ENCODE results near the gene MBNL1. TPM values are rescaled to one million over a fixed set of nuclear protein-coding genes. Genes with fewer than 3 reads are reported as not detected.

Gene MBNL1
- total and polyA plus RNA-seq, 5 experiments from 2014 or later: 298 to 423 (median 370) TPM

DNA sequence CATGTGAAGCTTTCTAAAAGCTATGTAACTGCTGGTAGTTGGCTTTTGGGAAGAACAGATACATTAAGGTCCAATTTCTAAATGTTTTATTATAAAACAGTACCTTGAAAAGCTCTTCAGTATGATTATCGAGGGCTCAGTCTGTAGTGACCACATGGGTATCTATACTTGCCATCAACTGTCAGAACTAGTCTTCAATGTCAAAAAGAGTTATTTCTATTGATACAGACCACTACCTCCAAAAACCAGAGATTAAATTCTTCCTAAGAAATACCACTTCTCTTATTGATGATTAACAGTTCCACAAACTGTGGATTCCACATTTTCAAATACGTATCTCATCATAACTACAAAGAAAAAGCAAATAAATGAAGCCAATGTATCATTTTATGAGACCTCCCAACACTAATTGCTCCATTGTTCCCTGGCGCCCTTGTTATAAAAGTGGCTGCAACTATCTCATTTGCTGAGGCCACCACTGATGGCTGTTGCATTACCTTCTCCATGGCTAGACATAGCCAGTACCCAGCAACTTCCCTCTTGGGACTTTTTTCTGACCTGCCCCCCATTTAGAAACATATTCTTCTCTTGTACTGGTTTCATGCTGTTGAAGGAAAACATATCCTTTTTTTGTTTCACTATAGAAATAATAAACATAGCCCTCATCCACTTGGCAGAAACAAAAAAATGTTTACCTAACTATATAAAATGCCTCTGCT is 33.9 kb upstream of the MBNL1 start:
- peaks cover 35 to 76% (median 72%) of the 10 kb centered on the region in 4 donors for H3K4me1 Mint-ChIP-seq
- peak overlapping the region in 8 of 10 donors; percentile 9 to 64 (median 44) for H3K4me3 Mint-ChIP-seq
- ATAC-seq (no peak), DNase-seq (no peak)
- H3K27ac Mint-ChIP-seq: peak overlapping the region; percentile 36 to 91 (median 72)
- peaks cover 0 to 9% (median 0%) of the 10 kb centered on the region in 9 donors for H3K9me3 Mint-ChIP-seq
- no peaks in the 10 kb centered on the region for H3K27me3 Mint-ChIP-seq
- POLR2A ChIA-PET: interaction anchor here (1.5 to 2.2 kb wide), 3 partner anchors 9 to 34 kb away, joined by 3 to 16 read pairs (median 5); partner anchors contain the start of gene MBNL1
- peaks cover 0 to 2% (median 0%) of the 10 kb centered on the region in 3 donors for H3K36me3 Mint-ChIP-seq

DNA sequence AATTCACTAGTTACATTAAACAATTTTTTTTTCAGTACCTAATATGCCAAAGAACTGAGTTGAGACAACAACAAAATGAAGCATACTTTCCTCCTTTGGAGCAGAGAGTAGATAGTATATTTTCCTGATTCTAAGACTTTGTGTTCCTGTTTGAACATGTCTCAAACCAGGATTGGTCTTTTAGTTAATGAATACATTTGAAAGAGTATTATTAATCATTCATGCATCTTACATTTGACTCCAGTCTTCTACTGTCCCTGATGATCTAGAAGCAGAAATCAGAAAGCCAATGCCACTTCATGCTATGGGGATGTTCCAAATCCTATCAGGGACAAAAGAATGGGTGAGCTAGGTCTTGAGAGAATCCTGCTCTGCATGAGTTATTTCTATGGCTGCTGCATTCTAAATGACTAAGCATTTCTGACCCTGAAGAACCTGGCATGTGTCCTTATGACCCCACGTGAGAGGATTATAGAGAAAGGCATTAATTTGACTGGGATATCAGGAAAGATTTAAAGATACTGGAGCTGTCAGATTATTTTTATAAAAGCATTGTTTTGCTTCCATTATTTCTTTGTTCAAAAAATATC is 32.9 kb upstream of the MBNL1 start:
- no peak for ATAC-seq
- Mint-ChIP-seq H3K4me3 (peak overlapping the region in 6 of 10 donors; percentile 25 to 69 (median 38)), H3K9me3 (peaks cover 0 to 9% (median 0%) of the 10 kb centered on the region in 9 donors), H3K27ac (peak overlapping the region in 9 of 10 donors; percentile 24 to 91 (median 79)), H3K4me1 (peaks cover 29 to 78% (median 73%) of the 10 kb centered on the region in 4 donors), H3K36me3 (peaks cover 0 to 2% (median 0%) of the 10 kb centered on the region in 3 donors), H3K27me3 (no peaks in the 10 kb centered on the region)
- no peak for DNase-seq
- POLR2A ChIA-PET: interaction anchor here (1.0 to 2.3 kb wide), 3 partner anchors 9 to 39 kb away, joined by 3 to 10 read pairs (median 5); partner anchors contain the start of gene MBNL1

DNA sequence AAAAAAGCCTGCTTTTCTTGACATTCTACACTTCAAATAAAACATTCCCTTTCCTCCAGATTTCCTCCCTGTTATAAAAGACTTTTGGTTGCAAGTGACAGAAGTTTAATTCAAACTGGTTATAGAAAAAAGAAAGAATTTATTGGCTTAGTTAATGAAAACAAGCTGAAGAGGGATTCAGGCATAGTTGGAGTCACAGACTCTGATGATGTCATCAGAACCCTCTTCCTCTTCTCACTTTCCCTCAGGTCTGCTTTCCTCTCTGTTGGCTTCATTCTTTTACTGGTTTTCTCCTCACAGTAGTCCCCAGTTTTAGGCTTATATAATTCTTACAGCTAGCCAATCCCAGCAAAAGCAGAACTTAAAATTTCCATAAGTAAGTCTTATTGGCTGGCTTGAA is 32.0 kb upstream of the MBNL1 start:
- Mint-ChIP-seq H3K27me3 (no peaks in the 10 kb centered on the region), H3K36me3 (peaks cover 0 to 2% (median 0%) of the 10 kb centered on the region in 3 donors), H3K27ac (peak overlapping the region; percentile 53 to 96 (median 90)), H3K4me1 (peaks cover 31 to 79% (median 74%) of the 10 kb centered on the region in 4 donors), H3K4me3 (peak overlapping the region in 9 of 10 donors; percentile 1 to 68 (median 54)), H3K9me3 (peaks cover 0 to 9% (median 0%) of the 10 kb centered on the region in 9 donors)
- ATAC-seq (peak; percentile 43 to 56), DNase-seq (no peak)
- POLR2A ChIA-PET: interaction anchor here (0.7 to 2.3 kb wide), 5 partner anchors 8 to 38 kb away, joined by 3 to 10 read pairs (median 4); partner anchors contain the start of gene MBNL1

- H3K4me1 Mint-ChIP-seq: peaks cover 20 to 70% (median 61%) of the 10 kb centered on the region in 4 donors
- H3K27me3 Mint-ChIP-seq: no peaks in the 10 kb centered on the region
- DNase-seq: no peak
- peak overlapping the region; percentile 82 to 96 (median 93) for H3K27ac Mint-ChIP-seq
- peaks cover 0 to 9% (median 0%) of the 10 kb centered on the region in 9 donors for H3K9me3 Mint-ChIP-seq
- POLR2A ChIA-PET: interaction anchor here (0.6 to 8.9 kb wide), 6 partner anchors 17 to 47 kb away, joined by 3 to 123 read pairs (median 8); partner anchors contain the start of gene MBNL1
- peaks cover 0 to 2% (median 0%) of the 10 kb centered on the region in 3 donors for H3K36me3 Mint-ChIP-seq
- peak overlapping the region; percentile 40 to 97 (median 94) for H3K4me3 Mint-ChIP-seq
- ATAC-seq: peak in 1 of 2 donors; percentile 37
Measured at GRCh38 chr3:152241142-152242017, 27.3 kb upstream of the MBNL1 start.

DNA sequence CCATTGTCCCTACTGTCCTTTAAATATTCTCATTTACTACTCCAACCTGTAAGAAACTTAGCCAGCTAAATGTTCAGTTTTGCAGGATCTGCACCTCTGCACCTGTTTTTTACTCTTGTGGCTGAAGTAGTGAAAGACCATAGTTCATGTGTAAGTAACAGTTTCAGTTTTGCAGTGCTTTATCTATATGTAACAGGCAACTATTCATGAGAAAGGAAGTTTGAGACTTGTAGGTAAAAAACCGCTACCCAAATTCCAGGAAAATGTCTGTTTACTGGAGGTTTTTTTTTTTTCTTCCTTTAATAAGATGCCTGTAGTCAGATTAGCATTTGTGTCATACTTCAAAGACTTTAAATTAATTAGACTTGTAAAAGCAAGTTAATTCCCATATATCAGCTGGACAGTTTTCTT is 25.4 kb upstream of the MBNL1 start:
- H3K27me3 Mint-ChIP-seq: no peaks in the 10 kb centered on the region
- no peaks in the 10 kb centered on the region for H3K36me3 Mint-ChIP-seq
- DNase-seq (peak in 3 of 10 donors; percentile 45 to 52 (median 46)), ATAC-seq (peak; percentile 64 to 71)
- POLR2A ChIA-PET: interaction anchor here (0.7 to 8.9 kb wide), 14 partner anchors 10 to 1697 kb away, joined by 3 to 141 read pairs (median 8); partner anchors contain the start of genes EIF2A and MBNL1
- peak overlapping the region; percentile 82 to 96 (median 93) for H3K27ac Mint-ChIP-seq
- H3K4me1 Mint-ChIP-seq: peaks cover 15 to 64% (median 50%) of the 10 kb centered on the region in 4 donors
- H3K4me3 Mint-ChIP-seq: peak overlapping the region; percentile 90 to 97 (median 94)
- H3K9me3 Mint-ChIP-seq: peaks cover 0 to 2% (median 0%) of the 10 kb centered on the region in 9 donors

- POLR2A ChIA-PET: interaction anchor here (0.6 to 8.9 kb wide), 15 partner anchors 10 to 1697 kb away, joined by 3 to 141 read pairs (median 6); partner anchors contain the start of genes EIF2A and MBNL1
Measured at GRCh38 chr3:152243721-152244516, 24.8 kb upstream of the MBNL1 start.

GRCh38 chr3:152244517-152244888 is 24.2 kb upstream of the MBNL1 start:
- Mint-ChIP-seq H3K4me1 (peaks cover 14 to 64% (median 47%) of the 10 kb centered on the region in 4 donors), H3K4me3 (peak overlapping the region; percentile 90 to 97 (median 94)), H3K27me3 (no peaks in the 10 kb centered on the region), H3K27ac (peak overlapping the region; percentile 5 to 96 (median 93)), H3K36me3 (no peaks in the 10 kb centered on the region), H3K9me3 (no peaks in the 10 kb centered on the region)
- no peak for ATAC-seq
- no peak for DNase-seq
- POLR2A ChIA-PET: interaction anchor here (0.6 to 8.9 kb wide), 13 partner anchors 8 to 128 kb away, joined by 3 to 141 read pairs (median 7); partner anchors contain the start of gene MBNL1

More at GRCh38 chr3:152243721-152244516, 24.8 kb upstream of the MBNL1 start:
- DNase-seq (peak in 3 of 10 donors; percentile 20 to 50 (median 44)), ATAC-seq (peak; percentile 51 to 53)
- peak overlapping the region; percentile 90 to 97 (median 94) for H3K4me3 Mint-ChIP-seq
- H3K9me3 Mint-ChIP-seq: no peaks in the 10 kb centered on the region
- H3K27me3 Mint-ChIP-seq: no peaks in the 10 kb centered on the region
- H3K27ac Mint-ChIP-seq: peak overlapping the region; percentile 82 to 96 (median 93)
- no peaks in the 10 kb centered on the region for H3K36me3 Mint-ChIP-seq
- peaks cover 14 to 64% (median 47%) of the 10 kb centered on the region in 4 donors for H3K4me1 Mint-ChIP-seq

- Mint-ChIP-seq H3K4me1 (peaks cover 14 to 52% (median 36%) of the 10 kb centered on the region in 4 donors), H3K27ac (peak overlapping the region; percentile 59 to 97 (median 92)), H3K27me3 (no peaks in the 10 kb centered on the region), H3K9me3 (no peaks in the 10 kb centered on the region), H3K4me3 (peak overlapping the region; percentile 81 to 97 (median 90)), H3K36me3 (no peaks in the 10 kb centered on the region)
- no peak for DNase-seq
- POLR2A ChIA-PET: interaction anchor here (0.8 to 8.9 kb wide), 8 partner anchors 10 to 52 kb away, joined by 3 to 141 read pairs (median 6); partner anchors contain the start of gene MBNL1
- ATAC-seq: peak; percentile 41 to 47
Measured at GRCh38 chr3:152245498-152246170, 23.1 kb upstream of the MBNL1 start.

DNA sequence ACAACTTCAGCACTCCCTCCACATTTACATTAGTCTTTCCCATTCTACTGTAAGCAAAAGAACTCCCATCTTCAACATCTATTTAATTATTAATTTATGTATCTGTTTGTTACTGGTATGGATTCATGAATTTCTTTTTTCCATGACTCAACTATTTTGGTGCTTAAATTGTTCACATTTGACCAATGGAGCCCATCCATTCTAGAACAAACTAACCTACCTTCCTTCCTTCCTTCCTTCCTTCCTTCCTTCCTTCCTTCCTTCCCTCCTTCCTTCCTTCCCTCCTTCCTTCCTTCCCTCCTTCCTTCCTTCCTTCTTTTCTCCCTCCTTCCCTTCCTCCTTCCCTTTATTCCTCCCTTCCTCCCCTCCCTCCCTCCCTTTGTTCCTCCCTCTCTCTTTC is 16.8 kb upstream of the MBNL1 start:
- H3K4me1 Mint-ChIP-seq: peaks cover 31 to 68% (median 59%) of the 10 kb centered on the region in 4 donors
- H3K27me3 Mint-ChIP-seq: no peaks in the 10 kb centered on the region
- peak overlapping the region in 3 of 10 donors; percentile 26 to 82 (median 58) for H3K4me3 Mint-ChIP-seq
- POLR2A ChIA-PET: interaction anchor here (10.3 to 12.9 kb wide), 2 partner anchors 8 to 17 kb away, joined by 123 to 194 read pairs; partner anchors contain the start of gene MBNL1
- peak overlapping the region in 9 of 10 donors; percentile 46 to 98 (median 90) for H3K27ac Mint-ChIP-seq
- ATAC-seq (no peak), DNase-seq (no peak)
- peaks cover 0 to 8% (median 0%) of the 10 kb centered on the region in 9 donors for H3K9me3 Mint-ChIP-seq
- peaks cover 0 to 6% (median 0%) of the 10 kb centered on the region in 3 donors for H3K36me3 Mint-ChIP-seq

- peaks cover 0 to 8% (median 0%) of the 10 kb centered on the region in 9 donors for H3K9me3 Mint-ChIP-seq
- ATAC-seq (no peak), DNase-seq (no peak)
- H3K36me3 Mint-ChIP-seq: peaks cover 0 to 6% (median 0%) of the 10 kb centered on the region in 3 donors
- H3K27ac Mint-ChIP-seq: peak overlapping the region; percentile 79 to 98 (median 91)
- peak overlapping the region in 9 of 10 donors; percentile 29 to 82 (median 54) for H3K4me3 Mint-ChIP-seq
- POLR2A ChIA-PET: interaction anchor here (0.6 to 12.9 kb wide), 3 partner anchors 9 to 16 kb away, joined by 3 to 194 read pairs (median 123); partner anchors contain the start of gene MBNL1
- peaks cover 34 to 76% (median 67%) of the 10 kb centered on the region in 4 donors for H3K4me1 Mint-ChIP-seq
- no peaks in the 10 kb centered on the region for H3K27me3 Mint-ChIP-seq
Measured at GRCh38 chr3:152252755-152253154, 16.0 kb upstream of the MBNL1 start.

All from naive thymus-derived CD8-positive, alpha-beta T cell (primary cell).